ENCODE data around the gene PTDSS2.
A peak's percentile ranks its signal among the peaks of the same experiment; 100 is the strongest.
"Not testable (repeated sequence)": the region's sequence is repeated elsewhere in the genome, so short reads cannot be mapped to it uniquely, and the experiment has no call there.

PTDSS2 gene

GRCh38 chr11:429391-429790 is 20.7 kb upstream of the PTDSS2 start:
- in situ Hi-C loops (cut with MboI; ENCODE audit: low pct_unique_long_range_greater_than_20kb, low sequenced_read_pairs), result no loop called here
- DNase-seq, result no peak

- DNase-seq, result no peak
- in situ Hi-C loops (cut with MboI; ENCODE audit: low pct_unique_long_range_greater_than_20kb, low sequenced_read_pairs), result no loop called here
Observed at GRCh38 chr11:429931-430456, 20.1 kb upstream of the PTDSS2 start.

DNA sequence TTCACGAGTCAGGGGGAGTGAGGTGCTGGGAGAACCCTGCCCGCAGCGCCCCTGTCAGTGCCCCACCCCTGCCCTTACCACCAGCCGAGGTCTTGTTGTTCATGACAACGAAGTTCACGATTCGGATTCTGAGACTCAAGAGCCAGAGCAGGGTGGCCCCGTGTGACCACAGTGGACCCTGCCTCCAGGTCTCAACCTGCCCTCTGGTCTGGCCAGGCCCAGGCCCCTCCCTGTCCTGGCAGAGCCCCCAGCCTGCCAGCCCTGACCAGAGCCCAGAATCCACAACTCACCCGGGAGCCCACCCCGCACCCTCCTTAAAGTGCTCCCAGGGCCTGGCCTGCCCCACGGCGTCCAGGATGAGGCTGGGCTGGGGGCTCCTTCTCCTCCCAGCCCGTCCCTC is 18.2 kb upstream of the PTDSS2 start:
- DNase-seq, result no peak
- in situ Hi-C loops (cut with MboI; ENCODE audit: low pct_unique_long_range_greater_than_20kb, low sequenced_read_pairs), result no loop called here

DNA sequence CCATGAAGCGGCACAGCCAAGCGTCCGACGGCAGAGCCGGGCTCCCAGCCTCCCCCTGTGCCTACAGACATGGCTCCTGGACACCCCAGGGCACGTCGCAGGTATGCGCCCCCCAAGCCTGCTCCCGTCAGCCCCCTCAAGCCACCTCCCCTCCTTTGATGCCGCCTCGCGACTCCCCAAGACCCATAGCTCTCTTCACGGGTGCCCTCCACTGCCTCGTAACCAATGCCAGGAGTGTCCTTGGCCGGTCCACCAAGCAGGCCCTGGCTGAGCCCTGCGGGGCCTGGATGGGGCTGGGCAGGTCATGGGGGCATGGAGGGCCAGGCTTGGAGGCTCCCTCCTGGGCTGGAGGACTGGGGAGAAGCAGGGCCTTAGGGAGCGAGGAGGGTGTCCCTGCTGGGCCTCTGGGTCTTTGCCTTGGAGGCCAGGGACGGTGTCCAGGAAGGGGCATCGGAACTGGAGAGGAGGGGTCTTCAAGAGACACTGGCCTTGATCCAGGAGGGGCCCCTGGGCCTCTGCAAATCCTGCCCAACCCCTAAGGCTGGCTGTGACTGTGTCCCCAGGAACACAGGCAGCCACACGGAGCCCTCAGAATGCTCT is 17.5 kb upstream of the PTDSS2 start:
- in situ Hi-C loops (cut with MboI; ENCODE audit: low pct_unique_long_range_greater_than_20kb, low sequenced_read_pairs), result no loop called here
- DNase-seq, result no peak

DNA sequence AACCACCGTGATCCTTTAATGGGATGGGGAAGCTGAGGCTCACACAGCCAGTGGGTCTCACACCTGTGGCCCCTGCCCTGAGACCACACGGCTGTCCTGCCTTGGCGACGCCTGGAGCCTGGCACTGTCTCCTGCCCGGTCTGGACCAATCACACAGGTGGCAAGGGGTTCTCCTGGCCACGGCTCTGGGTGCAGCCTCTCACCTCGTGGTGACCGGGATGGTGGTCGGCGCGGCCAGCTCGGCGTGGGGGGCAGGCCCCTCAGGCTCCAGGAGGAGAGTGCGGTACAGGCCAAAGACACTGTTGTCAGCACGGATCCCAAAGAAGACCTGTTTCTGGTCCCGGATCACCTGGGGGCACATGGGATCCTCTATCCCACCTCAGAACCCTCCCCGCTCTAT is 17.0 kb upstream of the PTDSS2 start:
- DNase-seq, result no peak
- in situ Hi-C loops (cut with MboI; ENCODE audit: low pct_unique_long_range_greater_than_20kb, low sequenced_read_pairs), result no loop called here

DNA sequence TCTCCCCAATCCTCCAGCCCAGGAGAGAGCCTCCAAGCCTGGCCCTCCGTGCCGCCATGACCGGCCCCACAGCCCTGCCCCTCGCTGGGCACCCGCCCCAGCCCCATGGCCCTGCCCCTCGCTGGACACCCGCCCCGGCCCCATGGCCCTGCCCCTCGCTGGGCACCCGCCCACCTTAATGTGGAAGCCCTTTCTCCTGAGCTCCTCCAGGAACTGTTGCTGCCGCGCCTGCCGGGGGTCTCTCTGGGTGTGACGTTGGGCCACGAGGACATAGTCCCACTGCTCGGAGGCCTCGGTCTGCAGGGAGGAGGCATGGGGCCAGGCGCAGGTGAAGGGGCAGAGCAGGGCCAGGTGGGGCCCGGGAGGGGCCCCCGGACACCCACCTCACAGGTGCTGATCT is 16.4 kb upstream of the PTDSS2 start:
- DNase-seq, result no peak
- in situ Hi-C loops (cut with MboI; ENCODE audit: low pct_unique_long_range_greater_than_20kb, low sequenced_read_pairs), result no loop called here

DNA sequence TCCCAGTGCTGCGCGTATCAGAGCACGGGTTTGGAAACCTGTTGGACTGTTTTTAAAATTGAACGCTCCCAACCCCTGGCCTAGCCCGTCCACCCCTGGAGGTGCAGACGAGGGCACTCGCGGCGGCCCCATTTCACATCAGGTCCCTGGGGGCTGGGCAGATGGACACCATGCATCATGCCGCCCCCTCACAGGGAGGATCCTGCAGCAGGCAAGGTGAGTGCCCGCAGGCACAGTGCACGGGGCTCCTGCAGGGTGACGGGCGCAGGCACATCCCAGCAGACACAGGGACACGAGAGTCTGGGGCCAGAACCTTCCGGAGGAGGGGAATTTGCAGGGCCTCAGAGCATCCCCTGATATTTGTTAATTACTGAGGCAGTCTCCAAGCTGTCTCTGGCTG is 15.6 kb upstream of the PTDSS2 start:
- in situ Hi-C loops (cut with MboI; ENCODE audit: low pct_unique_long_range_greater_than_20kb, low sequenced_read_pairs), result no loop called here

GRCh38 chr11:434999-435740 is 14.9 kb upstream of the PTDSS2 start:
- in situ Hi-C loops (cut with MboI; ENCODE audit: low pct_unique_long_range_greater_than_20kb, low sequenced_read_pairs); DNase-seq: not testable (repeated sequence)

More for the DNA sequence above, 15.6 kb upstream of the PTDSS2 start:
- DNase-seq, result no peak

GRCh38 chr11:437228-437870 is 12.7 kb upstream of the PTDSS2 start:
- no peak for DNase-seq
- in situ Hi-C loops (cut with MboI; ENCODE audit: low pct_unique_long_range_greater_than_20kb, low sequenced_read_pairs), result no loop called here

GRCh38 chr11:438101-438844 is 11.8 kb upstream of the PTDSS2 start:
- in situ Hi-C loops (cut with MboI; ENCODE audit: low pct_unique_long_range_greater_than_20kb, low sequenced_read_pairs), result no loop called here
- no peak for DNase-seq

DNA sequence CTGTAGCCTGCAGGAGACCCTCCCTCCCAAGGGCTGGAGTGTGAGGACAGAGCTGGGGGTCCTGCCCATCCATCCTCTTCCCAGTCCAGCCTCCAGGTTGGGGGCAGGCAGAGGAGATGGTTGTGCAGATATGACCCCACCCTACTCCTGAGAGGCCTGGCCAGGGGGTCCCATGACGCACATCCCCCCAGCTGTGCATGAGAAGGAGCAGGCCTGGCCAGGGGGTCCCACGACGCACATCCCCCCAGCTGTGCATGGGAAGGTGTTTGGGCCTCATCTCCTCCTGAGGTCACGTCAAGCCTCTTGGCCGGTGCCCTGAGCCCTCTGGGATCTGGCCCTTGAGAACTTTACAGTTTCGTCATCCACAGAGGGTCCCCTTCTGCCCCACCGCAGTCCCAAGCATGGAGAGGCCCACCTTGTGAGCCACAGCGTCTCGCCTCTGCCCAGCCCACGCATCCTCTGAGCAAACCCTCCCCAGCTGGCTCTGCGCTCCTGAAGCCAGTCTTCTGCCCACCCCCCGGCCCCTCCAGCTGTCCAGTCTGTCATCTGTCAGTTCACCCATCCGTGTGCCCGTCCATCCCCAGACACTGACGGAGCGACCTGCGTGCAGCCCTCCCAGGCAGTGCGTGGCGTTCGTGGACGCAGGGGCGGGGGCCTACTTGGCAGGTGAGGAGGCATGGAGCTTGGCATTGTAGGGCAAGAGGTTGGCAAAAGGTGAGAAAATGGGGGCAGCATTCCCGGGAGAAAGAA is 10.6 kb upstream of the PTDSS2 start:
- in situ Hi-C loops (cut with MboI; ENCODE audit: low pct_unique_long_range_greater_than_20kb, low sequenced_read_pairs), result no loop called here

GRCh38 chr11:440065-441042 is 9.7 kb upstream of the PTDSS2 start:
- peak; percentile 19 for DNase-seq
- in situ Hi-C loops (cut with MboI; ENCODE audit: low pct_unique_long_range_greater_than_20kb, low sequenced_read_pairs), result no loop called here

More for the DNA sequence above, 10.6 kb upstream of the PTDSS2 start:
- no peak for DNase-seq

DNA sequence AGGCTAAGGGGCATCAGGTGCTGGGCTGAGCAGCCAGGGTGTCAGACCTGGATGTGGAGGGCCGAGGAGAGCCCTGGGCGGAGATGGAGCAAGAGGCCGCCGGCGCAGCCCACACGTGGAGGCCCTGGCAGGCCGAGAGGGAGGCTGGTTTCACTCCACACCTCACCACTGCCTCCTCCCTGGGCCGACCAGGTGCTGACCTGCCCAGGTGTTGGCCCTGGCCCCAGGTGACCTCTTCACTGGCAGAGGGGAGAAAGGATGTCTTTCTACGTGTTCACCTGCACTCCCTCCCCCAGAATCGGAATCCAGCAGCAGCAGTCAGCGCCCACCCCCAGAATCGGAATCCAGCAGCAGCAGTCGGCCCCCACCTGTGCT is 9.0 kb upstream of the PTDSS2 start:
- in situ Hi-C loops (cut with MboI; ENCODE audit: low pct_unique_long_range_greater_than_20kb, low sequenced_read_pairs), result no loop called here
- DNase-seq, result no peak

DNA sequence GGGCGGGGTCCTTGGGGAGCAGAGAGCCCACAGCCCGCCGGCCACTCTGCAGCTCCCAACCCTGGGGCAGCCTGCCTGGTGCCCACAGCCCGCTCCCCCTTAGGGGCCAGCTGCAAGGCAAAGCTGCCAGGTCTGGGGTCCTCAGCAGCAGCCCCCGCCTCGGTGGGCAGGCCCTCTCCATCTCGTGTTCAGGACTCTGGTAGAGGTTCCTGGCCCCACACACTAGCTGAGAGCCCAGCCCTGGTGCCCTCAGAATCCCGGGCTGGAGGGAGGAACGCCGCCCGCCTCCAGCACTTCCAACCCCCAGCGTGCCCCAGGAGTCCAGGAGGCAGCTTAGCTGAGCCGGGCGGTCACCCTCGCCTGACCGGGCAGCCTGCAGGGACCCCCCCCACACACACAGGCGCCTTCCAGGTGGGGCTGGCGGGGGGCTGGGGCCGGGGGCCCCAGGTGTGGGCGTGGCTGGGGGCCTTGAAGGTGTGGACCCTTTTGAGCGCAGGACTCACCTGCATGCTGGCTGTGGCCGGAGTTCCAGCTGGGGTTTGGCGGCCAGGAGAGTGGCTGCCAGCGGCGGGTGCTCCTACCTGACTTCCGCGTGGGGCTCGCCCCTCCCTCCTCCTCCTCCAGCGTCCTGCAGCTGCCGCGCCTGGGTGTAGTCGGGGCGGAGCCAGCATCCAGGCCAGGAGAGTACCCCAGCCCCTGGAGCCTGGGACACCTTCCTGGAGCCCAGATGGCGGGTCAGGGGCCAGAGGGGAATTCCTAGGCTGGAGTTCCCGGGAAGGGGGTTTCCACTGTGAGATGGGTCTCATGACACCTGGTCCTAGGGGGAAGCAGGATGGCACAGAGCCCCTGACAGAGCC is 8.4 kb upstream of the PTDSS2 start, which contains the start of gene ANO9:
Gene ANO9, minus strand, starts transcription at position 594 of the 857 bp plus-strand sequence. Its CDS starts 85 bp downstream, at position 509.
- no peak for DNase-seq
- in situ Hi-C loops (cut with MboI; ENCODE audit: low pct_unique_long_range_greater_than_20kb, low sequenced_read_pairs), result no loop called here

- no peak for DNase-seq
- in situ Hi-C loops (cut with MboI; ENCODE audit: low pct_unique_long_range_greater_than_20kb, low sequenced_read_pairs), result no loop called here
Observed at GRCh38 chr11:442611-443081, 7.4 kb upstream of the PTDSS2 start.

DNA sequence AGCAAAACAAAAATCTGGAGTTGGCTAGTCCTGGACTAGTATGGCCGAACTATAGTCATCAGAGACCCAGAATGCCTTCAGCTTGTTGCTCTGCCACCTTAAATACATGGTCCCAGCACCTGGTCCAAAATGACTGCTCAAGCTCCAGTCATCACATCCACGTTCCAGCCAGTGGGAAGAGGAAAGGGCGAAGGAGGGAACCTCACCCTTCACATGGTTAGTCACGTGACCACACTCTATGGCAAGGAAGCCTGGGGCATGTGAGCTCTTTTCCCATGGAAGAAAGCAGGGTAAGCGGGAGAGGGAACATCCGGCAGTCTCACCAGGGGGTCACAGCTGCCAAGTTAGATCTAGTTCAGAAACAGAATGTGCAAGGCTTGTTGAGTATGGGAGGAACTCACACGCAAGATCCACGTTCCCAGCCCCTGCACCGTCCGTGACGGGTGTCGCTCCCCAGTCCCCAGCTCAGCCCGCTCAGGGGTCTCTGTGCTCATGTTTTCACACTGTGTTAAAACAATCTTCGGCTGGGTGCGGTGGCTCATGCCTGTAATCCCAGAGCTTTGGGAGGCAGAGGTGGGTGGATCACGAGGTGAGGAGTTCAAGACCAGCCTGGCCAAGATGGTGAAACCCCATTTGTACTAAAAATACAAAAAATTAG is 6.4 kb upstream of the PTDSS2 start:
- DNase-seq, result no peak
- in situ Hi-C loops (cut with MboI; ENCODE audit: low pct_unique_long_range_greater_than_20kb, low sequenced_read_pairs), result no loop called here
